HEK293 (cell line): ENCODE measurements around the gene XKR7.

Experiments used
- GLI4 ChIP-seq: fragments of 450-650 bp; formaldehyde crosslinking; IDR thresholded peaks from 2 replicates; pipeline ENCODE4 v1.5.1; 2016; ENCODE audit warnings: missing biosample characterization, missing genetic modification characterization
- KLF1 ChIP-seq: fragments of 450-650 bp; formaldehyde crosslinking; IDR thresholded peaks from 2 replicates; pipeline ENCODE4 v1.5.1; 2016; ENCODE audit warnings: missing biosample characterization, missing genetic modification characterization
- PATZ1 ChIP-seq: fragments of 450-650 bp; formaldehyde crosslinking; IDR thresholded peaks from 2 replicates; pipeline ENCODE4 v1.5.1; 2016; ENCODE audit warnings: missing biosample characterization, missing genetic modification characterization
- PRDM4 ChIP-seq: fragments of 450-650 bp; formaldehyde crosslinking; IDR thresholded peaks from 2 replicates; pipeline ENCODE4 v1.5.1; 2017; ENCODE audit warnings: missing biosample characterization, missing genetic modification characterization
- SP3 ChIP-seq: fragments of 450-650 bp; formaldehyde crosslinking; IDR thresholded peaks from 2 replicates; pipeline ENCODE4 v1.5.1; 2016; ENCODE audit warnings: missing biosample characterization, missing genetic modification characterization
- SP7 ChIP-seq: fragments of 450-650 bp; formaldehyde crosslinking; IDR thresholded peaks from 2 replicates; pipeline ENCODE4 v1.5.1; 2016; ENCODE audit warnings: missing biosample characterization, missing genetic modification characterization
- TRIM28 ChIP-seq: IDR thresholded peaks from 2 replicates; pipeline ENCODE4 v1.6.1; 2011; ENCODE audit warnings: low read length, control low read depth, borderline replicate concordance
- ZBTB17 ChIP-seq: fragments of 450-650 bp; formaldehyde crosslinking; IDR thresholded peaks from 2 replicates; pipeline ENCODE4 v1.5.1; 2016; ENCODE audit warnings: missing biosample characterization, missing genetic modification characterization
- ZBTB49 ChIP-seq: fragments of 450-650 bp; formaldehyde crosslinking; IDR thresholded peaks from 2 replicates; pipeline ENCODE4 v1.5.1; 2016; ENCODE audit warnings: missing biosample characterization, missing genetic modification characterization, low read depth
- ZFP3 ChIP-seq: fragments of 450-650 bp; formaldehyde crosslinking; IDR thresholded peaks from 2 replicates; pipeline ENCODE4 v1.5.1; 2016; ENCODE audit warnings: low read depth, missing biosample characterization, missing genetic modification characterization
- ZNF132 ChIP-seq: fragments of 450-650 bp; formaldehyde crosslinking; IDR thresholded peaks from 2 replicates; pipeline ENCODE4 v1.5.1; 2017; ENCODE audit warnings: missing biosample characterization, missing genetic modification characterization, borderline replicate concordance
- ZNF248 ChIP-seq: fragments of 450-650 bp; formaldehyde crosslinking; IDR thresholded peaks from 2 replicates; pipeline ENCODE4 v1.5.1; 2017; ENCODE audit warnings: missing biosample characterization, missing genetic modification characterization
- ZNF394 ChIP-seq: fragments of 450-650 bp; formaldehyde crosslinking; IDR thresholded peaks from 2 replicates; pipeline ENCODE4 v1.5.1; 2016; ENCODE audit warnings: missing biosample characterization, missing genetic modification characterization, mild to moderate bottlenecking, moderate library complexity, borderline replicate concordance
- ZNF449 ChIP-seq: fragments of 450-650 bp; formaldehyde crosslinking; IDR thresholded peaks from 2 replicates; pipeline ENCODE4 v1.5.1; 2017; ENCODE audit warnings: missing biosample characterization, mild to moderate bottlenecking, missing genetic modification characterization, moderate library complexity
- ZNF518A ChIP-seq: fragments of 450-650 bp; formaldehyde crosslinking; conservative IDR thresholded peaks from 2 replicates; pipeline ENCODE4 v1.5.1; 2016; ENCODE audit warnings: low read depth, missing biosample characterization, missing genetic modification characterization
- ZNF610 ChIP-seq: fragments of 450-650 bp; formaldehyde crosslinking; IDR thresholded peaks from 2 replicates; pipeline ENCODE4 v1.5.1; 2016; ENCODE audit warnings: missing biosample characterization, missing genetic modification characterization, borderline replicate concordance
- ZNF658 ChIP-seq: fragments of 450-650 bp; formaldehyde crosslinking; IDR thresholded peaks from 2 replicates; pipeline ENCODE4; 2016; ENCODE audit warnings: missing biosample characterization, missing genetic modification characterization
- ZNF704 ChIP-seq: fragments of 450-650 bp; formaldehyde crosslinking; IDR thresholded peaks from 2 replicates; pipeline ENCODE4 v1.5.1; 2016; ENCODE audit warnings: missing biosample characterization, missing genetic modification characterization
- ZSCAN4 ChIP-seq: fragments of 450-650 bp; formaldehyde crosslinking; IDR thresholded peaks from 2 replicates; pipeline ENCODE4 v1.5.1; 2017; ENCODE audit warnings: missing biosample characterization, missing genetic modification characterization
- TF ChIP-seq, protein P1 (sequence below): fragments of 450-650 bp; formaldehyde crosslinking; IDR thresholded peaks from 2 replicates; pipeline ENCODE4 v1.5.1; 2016; ENCODE audit warnings: missing biosample characterization, missing genetic modification characterization, borderline replicate concordance

XKR7 gene

GRCh38 chr20:32018269-32019155, 50.6 kb downstream of the XKR7 start (continued):
- TF ChIP-seq ZNF248 (tag by site-specific recombination) (no peak), ZNF704 (tag by site-specific recombination) (no peak), ZNF610 (tag by site-specific recombination) (no peak), SP7 (tag by site-specific recombination) (no peak), ZNF449 (tag by site-specific recombination) (no peak), GLI4 (tag by site-specific recombination) (no peak), PRDM4 (tag by site-specific recombination) (no peak), ZSCAN4 (tag by site-specific recombination) (no peak), ZNF132 (tag by site-specific recombination) (no peak), ZNF518A (tag by site-specific recombination) (no peak), TRIM28 (no peak), ZFP3 (tag by site-specific recombination) (no peak), KLF1 (tag by site-specific recombination) (0 out of 2 replicates have a peak, but pooled peaks have one; percentile 46), SP3 (peak; percentile 91), ZNF394 (tag by site-specific recombination) (no peak), PATZ1 (tag by site-specific recombination) (peak; percentile 75), ZBTB49 (no peak), ZBTB17 (tag by site-specific recombination) (0 out of 2 replicates have a peak, but pooled peaks have one; percentile 20), ZNF658 (tag by site-specific recombination) (no peak)
- TF ChIP-seq, protein P1, sequence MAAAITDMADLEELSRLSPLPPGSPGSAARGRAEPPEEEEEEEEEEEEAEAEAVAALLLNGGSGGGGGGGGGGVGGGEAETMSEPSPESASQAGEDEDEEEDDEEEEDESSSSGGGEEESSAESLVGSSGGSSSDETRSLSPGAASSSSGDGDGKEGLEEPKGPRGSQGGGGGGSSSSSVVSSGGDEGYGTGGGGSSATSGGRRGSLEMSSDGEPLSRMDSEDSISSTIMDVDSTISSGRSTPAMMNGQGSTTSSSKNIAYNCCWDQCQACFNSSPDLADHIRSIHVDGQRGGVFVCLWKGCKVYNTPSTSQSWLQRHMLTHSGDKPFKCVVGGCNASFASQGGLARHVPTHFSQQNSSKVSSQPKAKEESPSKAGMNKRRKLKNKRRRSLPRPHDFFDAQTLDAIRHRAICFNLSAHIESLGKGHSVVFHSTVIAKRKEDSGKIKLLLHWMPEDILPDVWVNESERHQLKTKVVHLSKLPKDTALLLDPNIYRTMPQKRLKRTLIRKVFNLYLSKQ = no peak
